Measurements from ENCODE around the gene DSCAML1.

The DSCAML1 gene

DNA sequence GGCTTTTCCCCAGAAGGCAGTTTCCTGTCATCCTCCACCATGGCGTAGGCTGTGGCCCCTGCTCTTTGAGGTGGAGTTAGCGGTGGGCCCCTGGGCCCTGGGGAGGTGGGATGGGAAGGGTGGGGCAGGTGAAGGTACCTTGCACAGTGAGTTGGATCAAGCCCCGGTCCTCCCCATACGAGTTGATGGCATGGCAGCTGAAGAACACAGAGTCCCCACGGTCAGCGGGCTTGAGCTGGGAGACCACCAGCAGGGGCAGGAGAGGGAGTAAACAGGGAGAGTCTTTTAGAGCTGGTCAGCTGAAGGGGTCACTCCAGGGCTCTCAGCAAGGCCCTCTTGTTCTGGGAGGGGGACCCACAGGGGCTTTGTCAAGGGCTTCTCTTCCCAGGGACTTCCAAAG lies 316.0 kb downstream of the DSCAML1 start:
- DNase-seq = no peak

DNA sequence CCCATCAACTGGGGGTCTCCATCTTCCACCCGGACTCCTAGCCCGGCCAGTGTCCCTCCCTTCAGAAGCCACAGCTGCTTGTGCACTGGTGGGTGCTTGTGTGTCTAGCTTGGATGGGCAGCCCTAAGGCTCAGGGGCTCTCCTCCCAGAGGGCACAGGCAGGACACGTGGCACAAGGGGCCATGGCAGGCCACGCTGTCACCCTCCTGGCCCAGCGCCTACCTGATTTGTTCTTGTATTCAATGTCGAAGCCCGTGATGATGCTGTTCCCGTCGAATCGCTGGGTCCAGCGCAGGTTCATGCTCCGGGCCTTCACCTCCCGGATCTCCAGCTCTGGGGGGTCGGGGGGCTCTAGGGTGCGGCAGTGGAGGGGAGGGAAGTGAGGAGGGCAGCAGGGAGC lies 316.8 kb downstream of the DSCAML1 start:
- DNase-seq = no peak

DNA sequence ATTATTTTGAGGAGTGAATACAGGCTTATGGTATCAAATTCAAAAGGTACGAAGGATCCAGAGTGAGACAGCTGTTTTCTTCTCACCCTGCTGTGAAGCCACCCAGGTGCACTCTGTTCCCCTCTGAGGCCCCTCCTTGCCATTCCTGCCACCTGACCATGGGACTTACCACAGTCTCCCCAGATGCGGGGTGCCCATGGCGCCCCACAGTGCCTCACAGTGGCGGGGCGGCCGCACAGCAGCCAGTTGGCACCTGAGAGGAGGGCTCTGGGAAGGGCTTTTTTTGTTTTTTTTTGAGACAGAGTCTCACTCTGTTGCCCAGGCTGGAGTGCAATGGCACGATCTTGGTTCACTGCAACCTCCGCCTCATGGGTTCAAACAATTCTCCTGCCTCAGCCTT lies 317.6 kb downstream of the DSCAML1 start:
- no peak for DNase-seq

GRCh38 chr11:117478926-117479325 lies 318.1 kb downstream of the DSCAML1 start:
- no peak for DNase-seq

GRCh38 chr11:117478126-117478860 lies 318.7 kb downstream of the DSCAML1 start:
- no peak for DNase-seq

DNA sequence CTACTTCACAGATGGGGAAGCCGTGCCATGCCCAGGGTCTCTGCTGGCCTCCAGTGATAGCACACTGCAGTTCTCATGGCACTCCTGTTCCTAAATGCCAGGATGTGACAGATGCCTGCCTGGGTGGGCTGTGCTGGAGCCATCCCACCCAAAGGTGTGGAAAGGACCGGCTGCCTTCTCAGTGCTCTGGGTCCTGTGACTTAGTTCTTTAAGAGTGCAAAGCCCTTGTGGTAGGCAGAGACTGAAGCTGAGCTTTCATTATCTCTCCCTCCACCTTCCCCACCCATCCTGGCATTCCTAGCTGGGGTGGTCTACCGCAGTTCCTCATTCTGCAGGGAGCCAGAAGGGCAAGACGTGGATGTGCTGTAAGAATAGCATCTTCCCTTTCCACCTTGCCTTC lies 319.3 kb downstream of the DSCAML1 start:
- no peak for DNase-seq

- no peak for DNase-seq
Measured at GRCh38 chr11:117476531-117477142, 320.4 kb downstream of the DSCAML1 start.

DNA sequence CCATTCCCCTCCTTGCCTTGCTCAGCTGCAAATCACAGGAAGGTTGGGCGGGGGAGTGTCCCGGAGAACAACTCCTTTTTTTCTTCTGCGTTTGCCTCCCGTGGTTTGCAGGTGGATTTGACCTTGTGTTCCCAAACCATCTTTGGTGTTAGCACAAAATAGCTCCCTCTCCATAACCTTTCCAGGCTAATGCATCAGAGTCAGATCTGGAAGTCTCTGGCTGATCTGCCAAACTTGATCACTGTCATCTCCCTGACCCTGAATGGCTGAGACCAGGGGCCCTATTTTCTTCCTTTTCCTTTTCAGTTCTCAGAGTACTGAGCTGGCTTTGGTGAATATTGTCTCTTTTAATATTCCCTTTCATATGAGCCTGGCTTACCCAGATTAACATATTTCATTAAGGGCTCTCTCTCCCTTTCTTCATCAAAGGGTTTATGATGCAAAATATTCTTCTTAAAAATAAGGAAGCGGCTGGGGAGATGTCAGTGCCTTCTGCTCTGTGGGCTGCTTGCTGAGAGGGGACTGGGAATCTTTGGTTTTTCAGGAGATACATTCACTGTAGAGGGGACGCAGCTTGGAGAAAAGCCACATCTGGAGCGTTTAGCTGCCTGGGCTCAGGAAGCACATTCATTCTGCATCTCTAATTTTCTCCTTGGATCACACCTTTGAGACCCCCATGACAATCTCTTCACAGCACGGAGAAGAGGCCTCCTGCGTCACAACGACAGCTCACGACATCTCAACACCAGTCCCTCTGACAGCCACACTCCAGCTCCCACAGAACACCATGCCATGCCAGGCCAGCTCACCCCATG lies 321.1 kb downstream of the DSCAML1 start:
- DNase-seq = no peak

DNA sequence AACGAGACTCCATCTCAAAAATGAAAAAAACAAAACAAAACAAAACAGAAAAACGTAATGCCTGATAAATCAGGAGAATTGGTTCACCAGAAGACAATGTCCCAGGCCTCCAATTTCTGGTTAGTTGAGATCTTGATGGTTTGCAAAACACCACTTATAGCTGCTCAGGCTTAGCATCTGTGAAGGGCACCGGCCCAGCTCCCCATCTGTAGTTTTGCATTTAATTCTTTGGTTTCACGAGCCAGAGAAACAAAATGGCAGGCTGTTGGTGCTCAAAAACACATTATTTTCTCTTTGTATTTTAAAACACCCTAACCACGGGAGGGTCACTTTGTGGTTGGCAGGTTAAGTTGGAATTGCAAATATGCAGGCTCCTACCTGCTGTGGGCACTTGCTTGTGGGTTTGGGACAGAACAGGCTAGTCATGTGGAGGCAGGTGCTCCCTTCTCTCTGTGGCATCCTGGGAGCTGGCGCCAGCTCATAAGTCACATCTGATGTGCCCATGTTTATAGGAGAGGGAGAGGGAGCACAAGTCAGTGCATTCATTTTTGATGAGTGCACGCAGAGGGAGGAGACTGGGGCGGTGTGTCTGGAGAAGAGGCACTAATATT lies 323.4 kb downstream of the DSCAML1 start:
- peak; percentile 90 for DNase-seq

- DNase-seq = no peak
Measured at GRCh38 chr11:117471776-117472175, 325.2 kb downstream of the DSCAML1 start.

- DNase-seq = no peak
Measured at GRCh38 chr11:117470576-117470975, 326.4 kb downstream of the DSCAML1 start.

- DNase-seq = no peak
Measured at GRCh38 chr11:117468888-117469287, 328.1 kb downstream of the DSCAML1 start.

DNA sequence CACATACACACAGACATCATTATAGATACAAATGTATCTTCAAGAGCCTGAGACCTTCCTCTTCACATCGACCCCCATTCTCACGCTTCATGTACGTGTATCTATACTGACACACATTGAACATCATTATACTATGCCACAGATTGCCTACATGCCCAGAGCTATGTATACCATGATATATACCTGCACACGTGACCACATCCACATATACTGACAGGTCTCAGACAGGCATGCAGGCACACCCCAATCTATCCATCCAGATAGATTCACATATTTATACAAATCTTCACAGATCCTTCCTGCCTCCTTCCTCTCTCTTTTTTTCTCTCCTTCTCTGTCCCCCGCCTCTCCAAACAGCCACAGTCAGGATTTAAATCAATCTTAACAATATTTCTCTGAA lies 329.2 kb downstream of the DSCAML1 start:
- no peak for DNase-seq

GRCh38 chr11:117466966-117467365 lies 330.1 kb downstream of the DSCAML1 start:
- no peak for DNase-seq

GRCh38 chr11:117465236-117465997 lies 331.6 kb downstream of the DSCAML1 start:
- no peak for DNase-seq

GRCh38 chr11:117464778-117465177 lies 332.2 kb downstream of the DSCAML1 start:
- no peak for DNase-seq

GRCh38 chr11:117462864-117463247 lies 334.2 kb downstream of the DSCAML1 start:
- no peak for DNase-seq

GRCh38 chr11:117462183-117462863 lies 334.7 kb downstream of the DSCAML1 start:
- DNase-seq = no peak

DNA sequence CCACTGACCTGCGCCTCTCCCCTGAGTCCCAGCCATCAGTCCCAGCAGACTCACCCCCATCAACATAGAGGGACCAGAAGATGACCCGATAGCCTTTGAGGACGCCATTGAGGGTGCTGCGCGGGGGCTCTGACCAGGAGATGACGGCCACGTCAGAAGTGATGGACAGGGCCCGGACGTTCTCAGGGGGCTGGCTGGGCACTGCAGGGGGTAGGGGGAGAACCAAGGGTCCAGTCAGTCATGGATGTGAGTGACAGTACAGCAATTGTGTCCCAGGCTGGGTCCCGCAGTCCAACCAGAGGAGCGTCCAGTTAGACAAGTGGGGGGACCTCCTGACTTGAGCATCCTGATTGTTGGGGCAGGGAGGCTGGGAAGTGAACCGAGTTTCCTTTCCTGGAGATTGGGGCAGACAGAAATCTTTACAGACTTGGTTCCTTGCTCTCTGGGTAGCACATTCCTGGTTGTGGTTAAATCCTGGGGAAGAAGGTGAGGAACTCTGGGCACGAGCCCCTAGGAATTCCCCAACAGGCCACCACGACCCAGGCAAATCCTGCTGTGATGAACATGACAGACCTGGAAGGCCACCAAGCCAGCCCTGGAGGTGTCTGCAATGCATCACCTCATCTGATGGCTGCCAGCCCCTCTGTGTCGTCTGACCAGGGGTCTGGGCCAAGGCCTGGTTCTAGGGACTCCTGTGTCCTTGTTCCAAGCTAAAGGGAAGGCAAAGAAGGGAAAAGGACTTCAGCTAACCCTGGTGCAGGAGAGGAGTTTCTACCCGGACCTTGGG lies 335.4 kb downstream of the DSCAML1 start:
- DNase-seq = no peak

- no peak for DNase-seq
Measured at GRCh38 chr11:117459979-117460300, 337.1 kb downstream of the DSCAML1 start.
